Stimulated activated CD8-positive, alpha-beta memory T cell treated with anti-CD3 and anti-CD28 coated beads, Interleukin-15, amount 100 ng/mL, for 48 hours (primary cell): ENCODE measurements around the gene SLC22A5.
"Not testable (repeated sequence)": the region's sequence is repeated elsewhere in the genome, so short reads cannot be mapped to it uniquely, and the experiment has no call there.

ENCODE experiments used
- DNase-seq, 2 donors: peaks; one replicate each; pipeline ENCODE4 v3.0.0-alpha.2; 2020; ENCODE audit warnings: low read depth in 2 of 2

The SLC22A5 gene

GRCh38 chr5:132413567-132413966 is 44.1 kb downstream of the SLC22A5 start:
- no peak for DNase-seq

GRCh38 chr5:132414634-132415378 is 45.3 kb downstream of the SLC22A5 start:
- no peak for DNase-seq

- not testable (repeated sequence) for DNase-seq
Observed at GRCh38 chr5:132415516-132415915, 46.0 kb downstream of the SLC22A5 start.

- no peak for DNase-seq
Observed at GRCh38 chr5:132416306-132417009, 46.9 kb downstream of the SLC22A5 start.

GRCh38 chr5:132417010-132417439 is 47.5 kb downstream of the SLC22A5 start:
- DNase-seq, result no peak

- no peak for DNase-seq
Observed at GRCh38 chr5:132417461-132417860, 48.0 kb downstream of the SLC22A5 start.

GRCh38 chr5:132417889-132418485 is 48.5 kb downstream of the SLC22A5 start:
- no peak for DNase-seq

GRCh38 chr5:132418881-132419280 is 49.4 kb downstream of the SLC22A5 start:
- DNase-seq, result no peak

GRCh38 chr5:132419502-132420468 is 50.3 kb downstream of the SLC22A5 start:
- DNase-seq, result peak in 1 of 2 donors; percentile 39

GRCh38 chr5:132420706-132421272 is 51.3 kb downstream of the SLC22A5 start:
- no peak for DNase-seq

- no peak for DNase-seq
Observed at GRCh38 chr5:132421462-132421861, 52.0 kb downstream of the SLC22A5 start.

GRCh38 chr5:132422720-132423437 is 53.4 kb downstream of the SLC22A5 start:
- DNase-seq, result no peak

GRCh38 chr5:132423438-132423898 is 54.0 kb downstream of the SLC22A5 start:
- DNase-seq, result no peak

- DNase-seq, result no peak
Observed at GRCh38 chr5:132424167-132424880, 54.8 kb downstream of the SLC22A5 start.

GRCh38 chr5:132425009-132425937 is 55.8 kb downstream of the SLC22A5 start:
- peak; percentile 68 to 70 for DNase-seq

GRCh38 chr5:132425975-132426524 is 56.5 kb downstream of the SLC22A5 start:
- DNase-seq, result no peak

- DNase-seq, result peak; percentile 73 to 78
Observed at GRCh38 chr5:132426525-132427138, 57.1 kb downstream of the SLC22A5 start.
